SU-DHL-6 (cell line): ENCODE data around the gene ATG2A.

Source experiments
- H2AFZ ChIP-seq: fragments of 200-600 bp; sonication (generic); 2 replicates; pipeline ENCODE4 v1.6.1; 2014; ENCODE audit warnings: low read depth, mild to moderate bottlenecking, moderate library complexity, mixed read lengths, antibody characterized with exemption, low read length; ENCODE audit not compliant: severe bottlenecking
- H3F3A ChIP-seq: fragments of 200-600 bp; shearing (Covaris generic); 2 replicates; pipeline ENCODE4 v1.6.0; 2016; ENCODE audit warnings: antibody characterized with exemption, mild to moderate bottlenecking; ENCODE audit not compliant: insufficient read depth
- H3K27ac ChIP-seq: fragments of 200-600 bp; sonication (generic); 2 replicates; pipeline ENCODE4 v1.5.1; 2016; ENCODE audit warnings: low read depth, mild to moderate bottlenecking, low read length, moderate library complexity, mixed read lengths
- H3K27me3 ChIP-seq: fragments of 200-600 bp; sonication (generic), shearing (Covaris generic); 2 replicates; pipeline ENCODE4 v1.6.0; 2014; ENCODE audit warnings: mild to moderate bottlenecking, low read length
- H3K36me3 ChIP-seq: fragments of 200-600 bp; sonication (generic); 2 replicates; pipeline ENCODE4 v1.6.1; 2014; ENCODE audit warnings: mild to moderate bottlenecking, low read length, mixed read lengths
- H3K4me2 ChIP-seq: fragments of 300-600, 200-600 bp; shearing (Covaris generic), sonication (generic); 2 replicates; pipeline ENCODE4 v1.6.0; 2014; ENCODE audit warnings: low read length, low read depth, mild to moderate bottlenecking; ENCODE audit not compliant: poor library complexity, severe bottlenecking
- H3K4me3 ChIP-seq: fragments of 200-600 bp; sonication (generic); 2 replicates; pipeline ENCODE4 v1.5.1; 2014; ENCODE audit warnings: antibody characterized with exemption, low read length, mild to moderate bottlenecking, mixed read lengths; ENCODE audit not compliant: insufficient read depth, poor library complexity, severe bottlenecking
- H3K79me2 ChIP-seq: fragments of 200-600 bp; sonication (generic); 2 replicates; pipeline ENCODE4 v1.6.1; 2014; ENCODE audit warnings: mild to moderate bottlenecking, low read length, moderate library complexity; ENCODE audit not compliant: insufficient read depth
- H3K9ac ChIP-seq: fragments of 200-600 bp; sonication (generic); 2 replicates; pipeline ENCODE4 v1.7.0; 2014; ENCODE audit warnings: mild to moderate bottlenecking, low read length
- H3K9me2 ChIP-seq: fragments of 200-600 bp; sonication (generic); replicated peaks from 2 replicates; pipeline ENCODE4 v1.6.1; 2014; ENCODE audit warnings: low read length; ENCODE audit not compliant: insufficient read depth
- H3K9me3 ChIP-seq: fragments of 200-600 bp; sonication (generic); 2 replicates; pipeline ENCODE4 v1.6.1; 2014; ENCODE audit warnings: low read length, mixed read lengths; ENCODE audit not compliant: insufficient read depth
- H4K20me1 ChIP-seq: fragments of 200-600 bp; sonication (generic); 2 replicates; pipeline ENCODE4 v1.6.1; 2014; ENCODE audit warnings: low read depth, mild to moderate bottlenecking, antibody characterized with exemption, low read length, moderate library complexity, mixed read lengths
- EZH2phosphoT487 ChIP-seq: fragments of 200-600 bp; sonication (generic), shearing (Covaris generic); conservative IDR thresholded peaks from 2 replicates; pipeline ENCODE4 v1.6.1; 2018; ENCODE audit warnings: mild to moderate bottlenecking, antibody characterized with exemption, low read length, moderate library complexity, mixed read lengths
- TF ChIP-seq, protein P1 (sequence below): fragments of 200-600 bp; sonication (generic); IDR thresholded peaks from one replicate; pipeline ENCODE4 v1.5.1; 2017; ENCODE audit warnings: antibody characterized with exemption, mild to moderate bottlenecking, low read length, moderate library complexity; ENCODE audit not compliant: insufficient read depth, poor library complexity, severe bottlenecking

Gene ATG2A

DNA sequence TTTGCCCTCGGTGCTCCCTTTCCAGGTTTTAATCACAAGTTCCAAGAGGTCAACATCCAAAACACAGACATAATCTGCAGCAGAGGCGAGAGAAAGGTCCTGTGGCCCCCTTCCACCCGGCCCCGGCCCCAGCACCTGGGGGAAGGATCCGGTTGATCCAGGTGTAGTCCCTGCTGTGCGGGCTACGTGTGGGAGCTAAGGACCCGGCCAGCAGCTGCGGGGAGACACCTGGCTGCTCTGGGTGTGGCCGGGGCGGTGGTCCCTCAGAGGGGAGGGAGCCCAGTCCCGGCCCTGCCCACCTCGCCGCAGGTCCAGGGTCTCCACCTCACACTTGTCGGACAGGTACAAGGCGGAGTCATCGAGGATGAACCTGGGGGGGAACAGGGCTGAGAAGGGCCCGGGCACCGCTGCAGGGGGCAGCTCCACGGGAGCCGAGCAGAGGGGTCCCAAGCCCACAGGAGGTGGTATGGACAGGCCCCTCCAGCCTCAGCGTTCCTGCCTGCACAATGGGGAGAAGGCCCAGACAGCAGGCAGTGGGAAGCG is 13.6 kb downstream of the ATG2A start:
- no peaks in the 10 kb centered on the region for H3K9me2 ChIP-seq
- no peaks in the 10 kb centered on the region for H3K36me3 ChIP-seq
- no peak overlapping the region for H3K27ac ChIP-seq

GRCh38 chr11:64902102-64902900 is 14.7 kb downstream of the ATG2A start:
- Histone ChIP-seq H3K4me3 (no peak overlapping the region), H4K20me1 (no peaks in the 10 kb centered on the region), H3K79me2 (no peaks in the 10 kb centered on the region), H3F3A (no peaks in the 10 kb centered on the region), H3K27me3 (no peaks in the 10 kb centered on the region), H3K9me3 (no peaks in the 10 kb centered on the region), H3K36me3 (no peaks in the 10 kb centered on the region), H3K27ac (no peak overlapping the region), H2AFZ (no peak overlapping the region), H3K4me2 (no peak overlapping the region), H3K9me2 (no peaks in the 10 kb centered on the region), H3K9ac (no peak overlapping the region)
- TF ChIP-seq, protein P1, sequence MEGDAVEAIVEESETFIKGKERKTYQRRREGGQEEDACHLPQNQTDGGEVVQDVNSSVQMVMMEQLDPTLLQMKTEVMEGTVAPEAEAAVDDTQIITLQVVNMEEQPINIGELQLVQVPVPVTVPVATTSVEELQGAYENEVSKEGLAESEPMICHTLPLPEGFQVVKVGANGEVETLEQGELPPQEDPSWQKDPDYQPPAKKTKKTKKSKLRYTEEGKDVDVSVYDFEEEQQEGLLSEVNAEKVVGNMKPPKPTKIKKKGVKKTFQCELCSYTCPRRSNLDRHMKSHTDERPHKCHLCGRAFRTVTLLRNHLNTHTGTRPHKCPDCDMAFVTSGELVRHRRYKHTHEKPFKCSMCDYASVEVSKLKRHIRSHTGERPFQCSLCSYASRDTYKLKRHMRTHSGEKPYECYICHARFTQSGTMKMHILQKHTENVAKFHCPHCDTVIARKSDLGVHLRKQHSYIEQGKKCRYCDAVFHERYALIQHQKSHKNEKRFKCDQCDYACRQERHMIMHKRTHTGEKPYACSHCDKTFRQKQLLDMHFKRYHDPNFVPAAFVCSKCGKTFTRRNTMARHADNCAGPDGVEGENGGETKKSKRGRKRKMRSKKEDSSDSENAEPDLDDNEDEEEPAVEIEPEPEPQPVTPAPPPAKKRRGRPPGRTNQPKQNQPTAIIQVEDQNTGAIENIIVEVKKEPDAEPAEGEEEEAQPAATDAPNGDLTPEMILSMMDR, result no peak
- no peak for TF ChIP-seq EZH2phosphoT487

More for the DNA sequence above, 13.6 kb downstream of the ATG2A start:
- Histone ChIP-seq H3K27me3 (no peaks in the 10 kb centered on the region), H3K79me2 (no peaks in the 10 kb centered on the region), H3K4me3 (no peak overlapping the region), H3K9me3 (no peaks in the 10 kb centered on the region), H3F3A (no peaks in the 10 kb centered on the region), H3K4me2 (no peak overlapping the region), H4K20me1 (no peaks in the 10 kb centered on the region), H3K9ac (no peak overlapping the region), H2AFZ (no peak overlapping the region)
- no peak for TF ChIP-seq EZH2phosphoT487

DNA sequence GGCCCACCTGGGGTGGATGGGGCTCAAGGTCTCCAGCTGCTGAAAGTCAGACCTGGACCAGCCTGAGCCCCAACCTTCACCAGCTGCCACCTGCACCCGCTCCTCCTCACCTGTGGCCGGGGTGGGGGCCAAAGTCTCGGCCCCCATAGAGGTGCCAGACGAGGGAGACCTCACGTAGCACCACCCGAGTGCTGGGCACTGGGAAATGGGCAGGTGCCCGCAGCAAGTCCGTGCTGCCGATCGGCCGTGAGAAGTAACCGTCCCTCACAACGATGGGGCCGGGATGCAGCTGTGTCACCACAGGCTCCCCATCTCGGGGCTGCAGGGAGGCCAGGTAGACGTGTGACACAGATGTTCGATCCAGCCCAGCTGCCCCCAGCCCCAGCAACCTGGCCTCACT is 16.2 kb downstream of the ATG2A start:
- Histone ChIP-seq H3K79me2 (no peaks in the 10 kb centered on the region), H3K27me3 (no peaks in the 10 kb centered on the region), H3F3A (no peaks in the 10 kb centered on the region), H3K27ac (no peak overlapping the region), H3K9me2 (no peaks in the 10 kb centered on the region), H3K9ac (no peak overlapping the region), H3K4me2 (no peak overlapping the region), H3K4me3 (no peak overlapping the region), H3K9me3 (no peaks in the 10 kb centered on the region), H4K20me1 (no peaks in the 10 kb centered on the region), H3K36me3 (no peaks in the 10 kb centered on the region), H2AFZ (no peak overlapping the region)
- no peak for TF ChIP-seq EZH2phosphoT487
- TF ChIP-seq, protein P1, result no peak

DNA sequence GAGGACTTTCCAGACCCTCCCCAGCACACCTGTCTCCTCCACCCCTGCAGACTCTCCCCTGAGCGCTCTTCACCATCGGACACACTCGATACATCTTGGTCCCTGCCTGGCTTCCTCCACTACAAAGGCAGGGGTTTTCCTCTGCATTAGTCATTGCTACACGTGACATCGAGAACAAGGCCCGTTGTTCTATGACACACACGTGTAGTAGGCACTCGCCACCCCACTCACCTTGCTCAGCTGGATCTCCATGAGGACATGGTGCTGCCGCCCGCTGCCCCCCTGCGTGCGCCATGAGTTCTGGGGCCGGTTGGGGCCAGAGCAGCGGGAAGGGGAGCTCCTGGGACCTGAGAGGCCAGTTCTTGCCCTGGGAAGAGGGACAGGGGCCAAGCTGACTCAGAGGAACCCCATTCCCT is 16.7 kb downstream of the ATG2A start:
- TF ChIP-seq EZH2phosphoT487, result no peak
- TF ChIP-seq, protein P1, result no peak
- no peaks in the 10 kb centered on the region for H4K20me1 ChIP-seq
- H3K4me3 ChIP-seq, result no peak overlapping the region
- no peaks in the 10 kb centered on the region for H3K9me2 ChIP-seq
- H3K79me2 ChIP-seq, result no peaks in the 10 kb centered on the region
- no peaks in the 10 kb centered on the region for H3K9me3 ChIP-seq
- H3K4me2 ChIP-seq, result no peak overlapping the region
- no peak overlapping the region for H2AFZ ChIP-seq
- H3K9ac ChIP-seq, result no peak overlapping the region
- H3K36me3 ChIP-seq, result no peaks in the 10 kb centered on the region
- H3F3A ChIP-seq, result no peaks in the 10 kb centered on the region
- no peaks in the 10 kb centered on the region for H3K27me3 ChIP-seq
- no peak overlapping the region for H3K27ac ChIP-seq
